Keratinocyte (primary cell): ENCODE measurements around the gene SMAD7.

Experiments
- EZH2 ChIP-seq: IDR thresholded peaks from one replicate; pipeline ENCODE4 v1.6.1; 2012; ENCODE audit warnings: inconsistent platforms, mild to moderate bottlenecking, low read length, moderate library complexity
- TF ChIP-seq, protein P1 (sequence below), 3 experiments: IDR thresholded peaks in 1 of 3; conservative IDR thresholded peaks in 1 of 3; optimal IDR thresholded peaks in 1 of 3; 2 replicates in 2 of 3; 3 replicates in 1 of 3; pipeline versions ENCODE3 to v1.5.1; 2011; ENCODE audit warnings: low read length in 3 of 3, mild to moderate bottlenecking in 3 of 3, moderate library complexity in 2 of 3, control low read depth in 1 of 3, inconsistent platforms in 1 of 3; ENCODE audit not compliant: insufficient read depth in 2 of 3; ENCODE audit errors: extremely low read depth in 1 of 3

DNA sequence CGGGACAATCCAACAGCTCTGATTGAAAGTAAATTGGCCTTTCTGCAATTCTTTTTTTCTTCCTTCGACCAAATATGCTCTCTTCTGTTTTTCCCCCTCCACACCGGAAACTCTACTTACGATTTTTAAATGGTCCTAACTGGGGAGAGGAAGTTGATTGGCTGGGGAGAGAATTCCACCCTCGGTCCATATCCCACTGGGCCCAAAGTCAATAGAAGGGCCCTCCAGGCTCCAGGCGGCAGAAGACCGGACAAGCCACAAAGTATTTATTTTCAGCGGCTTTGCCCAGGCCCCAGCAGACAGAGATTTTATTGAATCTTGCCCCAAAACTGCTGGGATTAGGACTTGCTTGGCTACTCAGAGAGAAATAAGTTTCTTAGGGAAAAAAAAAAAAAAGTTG is 37.1 kb upstream of the SMAD7 start:
- TF ChIP-seq, protein P1, sequence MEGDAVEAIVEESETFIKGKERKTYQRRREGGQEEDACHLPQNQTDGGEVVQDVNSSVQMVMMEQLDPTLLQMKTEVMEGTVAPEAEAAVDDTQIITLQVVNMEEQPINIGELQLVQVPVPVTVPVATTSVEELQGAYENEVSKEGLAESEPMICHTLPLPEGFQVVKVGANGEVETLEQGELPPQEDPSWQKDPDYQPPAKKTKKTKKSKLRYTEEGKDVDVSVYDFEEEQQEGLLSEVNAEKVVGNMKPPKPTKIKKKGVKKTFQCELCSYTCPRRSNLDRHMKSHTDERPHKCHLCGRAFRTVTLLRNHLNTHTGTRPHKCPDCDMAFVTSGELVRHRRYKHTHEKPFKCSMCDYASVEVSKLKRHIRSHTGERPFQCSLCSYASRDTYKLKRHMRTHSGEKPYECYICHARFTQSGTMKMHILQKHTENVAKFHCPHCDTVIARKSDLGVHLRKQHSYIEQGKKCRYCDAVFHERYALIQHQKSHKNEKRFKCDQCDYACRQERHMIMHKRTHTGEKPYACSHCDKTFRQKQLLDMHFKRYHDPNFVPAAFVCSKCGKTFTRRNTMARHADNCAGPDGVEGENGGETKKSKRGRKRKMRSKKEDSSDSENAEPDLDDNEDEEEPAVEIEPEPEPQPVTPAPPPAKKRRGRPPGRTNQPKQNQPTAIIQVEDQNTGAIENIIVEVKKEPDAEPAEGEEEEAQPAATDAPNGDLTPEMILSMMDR (optimal IDR thresholded peaks at IDR 0.05 in 1 of 3, IDR thresholded peaks at IDR 0.05 in 1 of 3, conservative IDR thresholded peaks at IDR 0.05 in 1 of 3; ENCODE audit: extremely low read depth in 1 of 3, insufficient read depth in 2 of 3, low read length in 3 of 3): no peak
- no peak for TF ChIP-seq EZH2
